IMR-90 (cell line): ENCODE results near the gene RPL12. TPM values are rescaled to one million over a fixed set of nuclear protein-coding genes. Genes with fewer than 3 reads are reported as not detected.

Source experiments
- ATAC-seq: fragments of 200-7000 bp; cut with Tn5 transposase; 2 replicates; pipeline ENCODE4 v1.9.1; 2020; ENCODE audit warnings: low read depth, mild to moderate bottlenecking, moderate library complexity
- BruUV-seq: library from RNA; stranded (reverse); fragments of 400-500 nt; replicated peaks from 2 replicates; lab custom pipeline; 2021; lab: Mats Ljungman, UMichigan
- CTCF ChIA-PET: fragments of 300-600 bp; formaldehyde crosslinking; extraction: SDS; loops from one replicate; lab custom pipeline; 2021; ENCODE audit warnings: antibody characterized with exemption; lab: Yijun Ruan, JAX
- POLR2A ChIA-PET: fragments of 300-600 bp; sonication (Branson Sonifier 250); formaldehyde crosslinking; loops from one replicate; lab custom pipeline; 2022; ENCODE audit warnings: antibody characterized with exemption; ENCODE audit not compliant: unreplicated experiment; lab: Charles Lee
- DNase-seq: peaks from one replicate; pipeline ENCODE4 v3.0.0; 2013
- H2AFZ ChIP-seq: replicated peaks from 2 replicates; pipeline ENCODE3; 2013; ENCODE audit warnings: low read length, mild to moderate bottlenecking; ENCODE audit not compliant: poor library complexity
- H2AK5ac ChIP-seq: 2 replicates; pipeline ENCODE4 v1.6.1; 2013; ENCODE audit warnings: low read depth, low read length, inconsistent platforms
- H2AK9ac ChIP-seq: replicated peaks from 2 replicates; pipeline ENCODE3; 2013; ENCODE audit warnings: mild to moderate bottlenecking, low read depth, low read length, moderate library complexity; ENCODE audit not compliant: poor library complexity
- H2BK120ac ChIP-seq: 2 replicates; pipeline ENCODE4 v1.6.1; 2013; ENCODE audit warnings: low read depth, low read length, inconsistent platforms
- H2BK15ac ChIP-seq: 3 replicates; pipeline ENCODE4 v1.6.1; 2013; ENCODE audit warnings: low read depth, low read length, inconsistent platforms
- H2BK20ac ChIP-seq: 2 replicates; pipeline ENCODE4 v1.6.1; 2013; ENCODE audit warnings: low read depth, mild to moderate bottlenecking, inconsistent platforms, low read length, moderate library complexity
- H2BK5ac ChIP-seq: 2 replicates; pipeline ENCODE4 v1.6.1; 2013; ENCODE audit warnings: mild to moderate bottlenecking, low read depth, low read length, inconsistent platforms; ENCODE audit not compliant: poor library complexity, severe bottlenecking
- H3K14ac ChIP-seq: replicated peaks from 2 replicates; pipeline ENCODE4 v1.6.1; 2013; ENCODE audit warnings: low read depth, low read length, inconsistent platforms
- H3K18ac ChIP-seq: 2 replicates; pipeline ENCODE4 v1.6.1; 2013; ENCODE audit warnings: low read depth, low read length, control low read depth
- H3K23ac ChIP-seq: 2 replicates; pipeline ENCODE4 v1.6.1; 2013; ENCODE audit warnings: low read depth, low read length, inconsistent platforms
- H3K27ac ChIP-seq: 2 replicates; pipeline ENCODE4 v1.5.1; 2013; ENCODE audit warnings: mild to moderate bottlenecking, control low read depth, low read length; ENCODE audit not compliant: insufficient read depth
- H3K27me3 ChIP-seq: 2 replicates; pipeline ENCODE4 v1.6.1; 2013; ENCODE audit warnings: low read length; ENCODE audit not compliant: control insufficient read depth, insufficient read depth
- H3K36me3 ChIP-seq: 2 replicates; pipeline ENCODE4 v1.6.1; 2013; ENCODE audit warnings: low read length, mixed read lengths; ENCODE audit not compliant: control insufficient read depth, insufficient read depth
- H3K4ac ChIP-seq: 2 replicates; pipeline ENCODE4 v1.6.1; 2013; ENCODE audit warnings: low read depth, low read length, inconsistent platforms
- H3K4me1 ChIP-seq: 2 replicates; pipeline ENCODE4 v1.6.1; 2013; ENCODE audit warnings: low read length, mixed read lengths; ENCODE audit not compliant: control insufficient read depth, insufficient read depth
- H3K4me2 ChIP-seq: 2 replicates; pipeline ENCODE4 v1.6.1; 2013; ENCODE audit warnings: low read depth, mild to moderate bottlenecking, control low read depth, low read length, moderate library complexity
- H3K4me3 ChIP-seq: 2 replicates; pipeline ENCODE4 v1.5.1; 2013; ENCODE audit warnings: low read depth, mild to moderate bottlenecking, control low read depth, low read length, moderate library complexity; ENCODE audit not compliant: insufficient read depth
- H3K56ac ChIP-seq: 2 replicates; pipeline ENCODE4 v1.6.1; 2013; ENCODE audit warnings: low read length, inconsistent platforms; ENCODE audit not compliant: insufficient read depth; ENCODE audit errors: extremely low read depth
- H3K79me1 ChIP-seq, 2 experiments: 2 replicates each; pipeline ENCODE4 v1.6.1; 2013; ENCODE audit warnings: low read length in 2 of 2, inconsistent platforms in 1 of 2, low read depth in 1 of 2
- H3K9ac ChIP-seq: 2 replicates; pipeline ENCODE4 v1.6.1; 2013; ENCODE audit warnings: low read depth, low read length, control low read depth
- H3K9me1 ChIP-seq: 2 replicates; pipeline ENCODE4 v1.6.1; 2013; ENCODE audit warnings: low read length, inconsistent platforms; ENCODE audit not compliant: insufficient read depth
- H3K9me3 ChIP-seq: 2 replicates; pipeline ENCODE4 v1.6.1; 2013; ENCODE audit warnings: low read length; ENCODE audit not compliant: control insufficient read depth, insufficient read depth
- H4K20me1 ChIP-seq: 2 replicates; pipeline ENCODE4 v1.6.1; 2013; ENCODE audit warnings: low read length, inconsistent platforms; ENCODE audit not compliant: insufficient read depth
- H4K5ac ChIP-seq: 2 replicates; pipeline ENCODE4 v1.6.1; 2013; ENCODE audit warnings: mild to moderate bottlenecking, low read depth, low read length, control low read depth
- H4K8ac ChIP-seq, 2 experiments: 2 replicates each; pipeline ENCODE4 v1.6.1; 2013; ENCODE audit warnings: low read depth in 2 of 2, low read length in 2 of 2, control low read depth in 1 of 2, inconsistent platforms in 1 of 2
- H4K91ac ChIP-seq: 2 replicates; pipeline ENCODE4 v1.6.1; 2013; ENCODE audit warnings: low read depth, low read length, inconsistent platforms; ENCODE audit not compliant: insufficient read depth
- CTCF ChIP-seq: conservative IDR thresholded peaks from 2 replicates; pipeline ENCODE4 v1.5.1; 2012; ENCODE audit warnings: mild to moderate bottlenecking, low read depth, low read length, improper control_type of control experiment
- USF2 ChIP-seq: fragments of 150-350 bp; IDR thresholded peaks from 2 replicates; pipeline ENCODE4 v1.6.1; 2017; ENCODE audit warnings: mild to moderate bottlenecking, antibody characterized with exemption, low read length, low read depth
- WGBS, 2 experiments: methylation state at CpG; one replicate each; pipeline versions ENCODE4 v1.1.5 to v1.1.7; 2013; ENCODE audit warnings: missing lambda C conversion rate in 2 of 2; ENCODE audit not compliant: insufficient read length in 1 of 2; ENCODE audit errors: extremely low coverage in 2 of 2; 5-methylcytosine and 5-hydroxymethylcytosine counted together
- dilution Hi-C: fragments of 300-500 bp; cut with HindIII; formaldehyde crosslinking; loops from one replicate; pipeline ENCODE4 v1.14.3; 2018; ENCODE audit warnings: low sequenced_read_pairs; ENCODE audit not compliant: unreplicated experiment
- in situ Hi-C: fragments of 300-500 bp; cut with MboI; formaldehyde crosslinking; loops from 3 replicates; pipeline ENCODE4 v1.14.3; 2019; ENCODE audit warnings: low sequenced_read_pairs, inconsistent platforms, mixed read lengths
- intact Hi-C: fragments of 100-400 bp; cut with micrococcal nuclease; formaldehyde crosslinking; loops from 2 replicates; pipeline ENCODE4 v1.10.0; 2022
- polyA plus RNA-seq, 3 experiments: library from polyadenylated mRNA; depleted of rRNA; stranded (reverse); fragments of >200 nt; gene quantifications; 2 replicates each; pipeline ENCODE4 v1.2.3, GENCODE V29; 2012; ENCODE audit warnings: low replicate concordance in 1 of 3
- total RNA-seq: library from RNA; depleted of rRNA; stranded (reverse); fragments of >200 nt; gene quantifications from 2 replicates; pipeline ENCODE4 v1.2.3, GENCODE V29; 2012

Gene RPL12
- total and polyA plus RNA-seq, 2 of the 4 experiments (the other 2 are of a cell fraction) = 1,864 to 2,379 TPM

- POLR2A ChIA-PET = no interaction called here
- dilution Hi-C loops = no loop called here
- ATAC-seq (no peak), DNase-seq (no peak)
- BruUV-seq = no TSS peak
- Histone ChIP-seq H3K9me3 (no peaks in the 10 kb centered on the region), H3K4ac (no peak overlapping the region), H3K36me3 (peaks cover 44% of the 10 kb centered on the region), H3K56ac (no peak overlapping the region), H2BK20ac (no peak overlapping the region), H4K5ac (no peak overlapping the region), H2BK120ac (no peak overlapping the region), H2BK5ac (no peak overlapping the region), H4K20me1 (no peaks in the 10 kb centered on the region; the same call in 1 of the 2 replicates), H4K91ac (no peak overlapping the region), H3K4me1 (peaks cover 8% of the 10 kb centered on the region; the same call in 1 of the 2 replicates), H3K9ac (no peak overlapping the region), H2BK15ac (no peak overlapping the region), H3K79me1 (peaks cover 2 to 15% of the 10 kb centered on the region in 2 experiments; a peak in 1 of 4 replicates), H3K23ac (no peak overlapping the region), H3K4me3 (no peak overlapping the region), H3K4me2 (no peak overlapping the region), H4K8ac (no peak overlapping the region), H2AK9ac (no peak overlapping the region), H3K27me3 (no peaks in the 10 kb centered on the region), H3K18ac (no peak overlapping the region), H2AK5ac (no peak overlapping the region), H2AFZ (no peak overlapping the region), H3K27ac (no peak overlapping the region), H3K14ac (no peak overlapping the region), H3K9me1 (peaks cover 3% of the 10 kb centered on the region; the same call in 1 of the 2 replicates)
- CTCF ChIA-PET = no interaction called here
- 81% methylated on average over 6 of the region's 22 CpGs; no CpG with 5 or more reads in 1 of the 2 experiments for WGBS, 2 experiments
- TF ChIP-seq CTCF (0 out of 2 replicates have a peak, but pooled peaks have one; percentile 9), USF2 (no peak)
- intact Hi-C loops = no loop called here
- in situ Hi-C loops = no loop called here
Measured at GRCh38 chr9:127489471-127490115, 38.4 kb upstream of the RPL12 start.
